Uterus (tissue), 4 donors: ENCODE data around the gene IL18RAP. TPM values are rescaled to one million over a fixed set of nuclear protein-coding genes. Genes with fewer than 3 reads are reported as not detected.

Source experiments
- DNase-seq, 2 donors: peaks; one replicate each; pipeline ENCODE4 v3.0.0-alpha.2; 2019 to 2020
- H3K27ac ChIP-seq, 2 donors: fragments of 200-600 bp; sonication (generic); 1 replicate in 1 of 2; 2 replicates in 1 of 2; pipeline ENCODE4 v1.5.1; 2016 to 2018
- H3K27me3 ChIP-seq, 2 donors: fragments of 200-600 bp; sonication (generic); one replicate each; pipeline ENCODE4 v1.5.1; 2018 to 2019; ENCODE audit warnings: control low read depth in 1 of 2
- H3K36me3 ChIP-seq, 2 donors: fragments of 200-600 bp; sonication (generic); one replicate each; pipeline ENCODE4 v1.5.1; 2019; ENCODE audit warnings: control low read depth in 1 of 2
- H3K4me1 ChIP-seq, 2 donors: fragments of 200-600 bp; sonication (generic); one replicate each; pipeline ENCODE4 v1.5.1; 2018 to 2019; ENCODE audit warnings: control low read depth in 1 of 2
- H3K4me3 ChIP-seq, 2 donors: fragments of 200-600 bp; sonication (generic); 1 replicate in 1 of 2; 2 replicates in 1 of 2; pipeline ENCODE4 v1.5.1; 2018 to 2019; ENCODE audit warnings: mild to moderate bottlenecking in 1 of 2
- H3K9me3 ChIP-seq, 2 donors: fragments of 200-600 bp; sonication (generic); one replicate each; pipeline ENCODE4 v1.5.1; 2019; ENCODE audit warnings: control low read depth in 1 of 2
- CTCF ChIP-seq, 4 experiments: fragments of 200-600 bp in 2 of 4; fragments of 450-650 bp in 2 of 4; sonication (generic) in 2 of 4; IDR thresholded peaks; one replicate each; pipeline ENCODE4 v1.5.1; 2016 to 2019; ENCODE audit warnings: antibody characterized with exemption in 4 of 4, mild to moderate bottlenecking in 2 of 4, moderate library complexity in 1 of 4
- POLR2A ChIP-seq, 2 donors: fragments of 450-650 bp; IDR thresholded peaks; one replicate each; pipeline ENCODE4 v1.6.1; 2016; ENCODE audit warnings: antibody characterized with exemption in 2 of 2, mild to moderate bottlenecking in 1 of 2, moderate library complexity in 1 of 2
- intact Hi-C: fragments of 100-400 bp; cut with DNase I; formaldehyde crosslinking; loops from one replicate; pipeline ENCODE4 v1.15.1; 2023; ENCODE audit warnings: low total_unique reads
- total RNA-seq, 4 donors: library from RNA; depleted of rRNA in 3 of 4; stranded (reverse); fragments of >200 nt in 3 of 4; gene quantifications; one replicate each; pipeline versions ENCODE4 v1.1.0 to v1.2.4, GENCODE V29; 2014 to 2023
- donor health status: DM: yes; HTN: yes; CAD: no.

Gene IL18RAP
- 1 to 10 TPM in 2 of 4 donors, under 1 TPM in 2; 0.29 to 1.9 (median 0.76) TPM for total RNA-seq

GRCh38 chr2:102422910-102423309, at the start of gene IL18RAP:
IL18RAP (plus strand) TSS chr2:102423160; CDS start chr2:102423278, 118 bp downstream.
- H3K4me1 ChIP-seq = no peaks in the 10 kb centered on the region
- DNase-seq = no peak
- H3K9me3 ChIP-seq = no peaks in the 10 kb centered on the region
- no peaks in the 10 kb centered on the region for H3K27me3 ChIP-seq
- no peak within 1 kb of the TSS for H3K4me3 ChIP-seq
- H3K27ac ChIP-seq = no peak within 1 kb of the TSS
- H3K36me3 ChIP-seq = no peaks in the 10 kb centered on the region
- intact Hi-C loops = no loop called here
- no peak for TF ChIP-seq POLR2A (IDR thresholded peaks at IDR 0.05)
- TF ChIP-seq CTCF (IDR thresholded peaks at IDR 0.05) = no peak

GRCh38 chr2:102376052-102376591, 46.8 kb upstream of the IL18RAP start:
- Histone ChIP-seq H3K27ac (no peak overlapping the region), H3K9me3 (no peaks in the 10 kb centered on the region), H3K4me1 (no peaks in the 10 kb centered on the region), H3K27me3 (no peaks in the 10 kb centered on the region), H3K36me3 (no peaks in the 10 kb centered on the region), H3K4me3 (no peak overlapping the region)
- DNase-seq = no peak
- TF ChIP-seq CTCF (IDR thresholded peaks at IDR 0.05) (no peak), POLR2A (IDR thresholded peaks at IDR 0.05) (no peak)
- intact Hi-C loops = no loop called here

- H3K36me3 ChIP-seq = no peaks in the 10 kb centered on the region
- no peak overlapping the region for H3K4me3 ChIP-seq
- no peaks in the 10 kb centered on the region for H3K27me3 ChIP-seq
- no peak overlapping the region for H3K27ac ChIP-seq
- TF ChIP-seq CTCF (IDR thresholded peaks at IDR 0.05) (no peak), POLR2A (IDR thresholded peaks at IDR 0.05) (no peak)
- peaks cover 0 to 10% of the 10 kb centered on the region in 2 donors for H3K9me3 ChIP-seq
- DNase-seq = no peak
- H3K4me1 ChIP-seq = no peaks in the 10 kb centered on the region
- intact Hi-C loops = no loop called here
These were observed 39.2 kb upstream of the IL18RAP start for GRCh38 chr2:102383722-102384121.

GRCh38 chr2:102385522-102385921, 37.4 kb upstream of the IL18RAP start:
- H3K27me3 ChIP-seq = no peaks in the 10 kb centered on the region
- no peak for DNase-seq
- H3K4me3 ChIP-seq = no peak overlapping the region
- intact Hi-C loops = no loop called here
- TF ChIP-seq CTCF (IDR thresholded peaks at IDR 0.05) = no peak
- TF ChIP-seq POLR2A (IDR thresholded peaks at IDR 0.05) = no peak
- no peaks in the 10 kb centered on the region for H3K4me1 ChIP-seq
- H3K9me3 ChIP-seq = peaks cover 0 to 10% of the 10 kb centered on the region in 2 donors
- no peaks in the 10 kb centered on the region for H3K36me3 ChIP-seq
- H3K27ac ChIP-seq = no peak overlapping the region

GRCh38 chr2:102386004-102386403, 37.0 kb upstream of the IL18RAP start:
- Histone ChIP-seq H3K9me3 (peaks cover 0 to 10% of the 10 kb centered on the region in 2 donors), H3K27ac (no peak overlapping the region), H3K36me3 (no peaks in the 10 kb centered on the region), H3K27me3 (no peaks in the 10 kb centered on the region), H3K4me3 (no peak overlapping the region), H3K4me1 (no peaks in the 10 kb centered on the region)
- no peak for TF ChIP-seq POLR2A (IDR thresholded peaks at IDR 0.05)
- TF ChIP-seq CTCF (IDR thresholded peaks at IDR 0.05) = no peak
- no peak for DNase-seq
- intact Hi-C loops = no loop called here
